GM20431 (cell line): Measurements from ENCODE around the gene INHBE.

Experiments
- in situ Hi-C: fragments of 300-500 bp; cut with MseI, MboI; formaldehyde crosslinking; loops from one replicate; pipeline ENCODE4 v1.15.0; 2020; ENCODE audit warnings: low sequenced_read_pairs; ENCODE audit not compliant: unreplicated experiment

INHBE gene

DNA sequence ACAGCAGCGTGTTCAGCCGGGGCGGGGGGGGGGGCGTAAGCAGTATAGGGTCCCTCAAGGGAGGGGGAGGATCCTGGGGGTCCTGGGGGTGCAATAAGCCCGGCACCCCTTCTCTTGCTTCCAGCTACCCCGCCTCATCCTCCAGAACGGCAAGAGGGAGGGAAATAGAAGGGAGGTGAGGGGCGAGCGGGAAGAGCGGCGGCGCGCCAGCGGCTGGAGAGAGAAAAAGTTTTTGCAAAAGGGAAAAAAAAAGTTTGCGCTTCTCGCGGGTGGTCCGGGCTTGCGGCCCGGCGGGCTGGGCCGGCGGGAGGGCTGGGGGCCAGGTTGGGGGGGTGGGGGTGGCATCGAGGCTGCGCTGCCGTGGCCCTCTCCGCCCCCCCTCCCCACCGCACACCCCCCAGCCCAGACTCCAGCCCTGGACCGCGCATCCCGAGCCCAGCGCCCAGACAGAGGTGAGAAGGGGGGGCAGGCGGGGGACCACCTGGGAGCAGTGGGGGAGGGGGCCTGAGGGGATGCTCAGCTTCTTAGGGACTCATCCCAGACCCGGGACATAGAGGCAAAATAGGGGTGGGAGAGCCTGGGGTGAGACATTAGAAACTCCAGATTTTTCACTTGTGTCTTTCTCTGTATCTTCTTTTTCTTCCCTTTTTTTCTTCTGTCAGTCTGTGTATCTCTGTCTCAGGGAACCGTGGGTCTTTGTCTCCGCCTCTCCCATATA lies 4.8 kb downstream of the INHBE start, which contains the start of gene GLI1:
Gene GLI1, plus strand, starts transcription at position 36 of the 718 bp plus-strand sequence. CDS start 3,907 bp downstream, outside the sequence.
- in situ Hi-C loops = loop anchor here (10.0 kb wide), 1 partner anchor 195 kb away; no protein-coding TSS in a partner anchor

- in situ Hi-C loops = no loop called here
Measured at GRCh38 chr12:57460468-57460784, 5.3 kb downstream of the INHBE start.

GRCh38 chr12:57460841-57461275 lies 5.8 kb downstream of the INHBE start:
- in situ Hi-C loops = no loop called here

GRCh38 chr12:57461276-57461916 lies 6.3 kb downstream of the INHBE start:
- in situ Hi-C loops = no loop called here

- in situ Hi-C loops = no loop called here
Measured at GRCh38 chr12:57461917-57462250, 6.8 kb downstream of the INHBE start.

- in situ Hi-C loops = no loop called here
Measured at GRCh38 chr12:57462251-57462911, 7.3 kb downstream of the INHBE start.

DNA sequence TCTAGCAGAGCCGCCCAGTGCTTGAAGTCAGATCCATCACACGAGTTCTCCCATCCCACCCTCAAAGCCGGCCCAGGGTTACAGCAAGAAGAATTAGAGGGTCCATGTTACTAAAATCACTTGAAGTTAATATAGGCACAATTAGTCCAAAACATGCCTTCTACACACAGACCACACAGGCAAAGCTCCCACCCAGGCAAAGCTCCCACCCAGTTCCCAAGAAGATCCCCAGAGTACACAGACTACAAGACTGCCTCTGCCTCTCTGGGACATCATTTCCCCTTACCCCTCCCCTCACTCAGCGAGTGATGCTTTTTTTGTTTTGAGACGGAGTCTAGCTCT lies 7.8 kb downstream of the INHBE start:
- in situ Hi-C loops = no loop called here

DNA sequence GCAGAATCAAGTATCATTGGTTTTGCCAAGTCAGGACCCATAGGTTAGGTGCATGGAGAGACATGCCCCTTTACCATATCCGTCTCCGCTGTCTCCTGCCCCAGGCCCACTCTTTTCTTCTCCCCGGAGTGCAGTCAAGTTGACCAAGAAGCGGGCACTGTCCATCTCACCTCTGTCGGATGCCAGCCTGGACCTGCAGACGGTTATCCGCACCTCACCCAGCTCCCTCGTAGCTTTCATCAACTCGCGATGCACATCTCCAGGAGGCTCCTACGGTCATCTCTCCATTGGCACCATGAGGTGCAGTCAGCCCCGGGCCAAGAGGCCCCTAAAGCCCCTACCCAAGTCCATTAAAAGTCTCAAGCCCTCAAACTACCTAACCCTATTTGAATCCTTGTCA lies 9.5 kb downstream of the INHBE start:
- in situ Hi-C loops = no loop called here

- in situ Hi-C loops = no loop called here
Measured at GRCh38 chr12:57465030-57465746, 10.1 kb downstream of the INHBE start.

GRCh38 chr12:57465747-57466505 lies 10.8 kb downstream of the INHBE start:
- in situ Hi-C loops = no loop called here

- in situ Hi-C loops = no loop called here
Measured at GRCh38 chr12:57467212-57467874, 12.2 kb downstream of the INHBE start.

GRCh38 chr12:57467915-57468314 lies 12.8 kb downstream of the INHBE start:
- in situ Hi-C loops = no loop called here

GRCh38 chr12:57469296-57470164 lies 14.4 kb downstream of the INHBE start:
- in situ Hi-C loops = no loop called here

DNA sequence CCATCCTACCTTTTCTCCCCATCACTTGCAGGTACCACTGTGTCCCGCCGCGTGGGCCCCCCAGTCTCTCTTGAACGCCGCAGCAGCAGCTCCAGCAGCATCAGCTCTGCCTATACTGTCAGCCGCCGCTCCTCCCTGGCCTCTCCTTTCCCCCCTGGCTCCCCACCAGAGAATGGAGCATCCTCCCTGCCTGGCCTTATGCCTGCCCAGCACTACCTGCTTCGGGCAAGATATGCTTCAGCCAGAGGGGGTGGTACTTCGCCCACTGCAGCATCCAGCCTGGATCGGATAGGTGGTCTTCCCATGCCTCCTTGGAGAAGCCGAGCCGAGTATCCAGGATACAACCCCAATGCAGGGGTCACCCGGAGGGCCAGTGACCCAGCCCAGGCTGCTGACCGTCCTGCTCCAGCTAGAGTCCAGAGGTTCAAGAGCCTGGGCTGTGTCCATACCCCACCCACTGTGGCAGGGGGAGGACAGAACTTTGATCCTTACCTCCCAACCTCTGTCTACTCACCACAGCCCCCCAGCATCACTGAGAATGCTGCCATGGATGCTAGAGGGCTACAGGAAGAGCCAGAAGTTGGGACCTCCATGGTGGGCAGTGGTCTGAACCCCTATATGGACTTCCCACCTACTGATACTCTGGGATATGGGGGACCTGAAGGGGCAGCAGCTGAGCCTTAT lies 15.3 kb downstream of the INHBE start:
- in situ Hi-C loops = no loop called here

GRCh38 chr12:57470970-57471656 lies 16.0 kb downstream of the INHBE start:
- in situ Hi-C loops = no loop called here

- in situ Hi-C loops = no loop called here
Measured at GRCh38 chr12:57471661-57472060, 16.6 kb downstream of the INHBE start.

GRCh38 chr12:57472391-57472790 lies 17.3 kb downstream of the INHBE start:
- in situ Hi-C loops = no loop called here

DNA sequence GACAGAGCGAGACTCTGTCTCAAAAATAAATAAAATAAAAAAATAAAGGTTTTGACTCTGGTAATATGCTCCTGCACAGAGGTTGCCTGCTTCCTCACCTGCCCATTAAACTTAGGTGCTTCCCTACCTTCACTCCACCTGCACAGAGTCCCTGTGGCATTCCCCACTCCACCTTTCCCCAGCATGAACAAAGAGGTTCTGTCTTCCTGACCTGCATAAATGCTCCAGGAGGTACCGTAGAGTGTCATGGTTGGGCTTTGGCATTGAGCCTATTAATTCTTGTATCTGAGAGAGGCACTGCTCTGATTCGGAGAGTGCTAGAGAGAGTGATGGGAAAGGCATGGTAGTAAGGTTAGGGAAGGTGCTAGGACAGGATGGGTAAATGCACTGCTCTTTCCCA lies 18.3 kb downstream of the INHBE start:
- in situ Hi-C loops = no loop called here
